GM21619 (cell line): ENCODE measurements around the gene FRMPD2.
"Not testable (repeated sequence)": the region's sequence is repeated elsewhere in the genome, so short reads cannot be mapped to it uniquely, and the experiment has no call there.

Experiments
- ATAC-seq: cut with Tn5 transposase; IDR thresholded peaks from one replicate; pipeline ENCODE4 v1.9.1; 2021; ENCODE audit not compliant: unreplicated experiment

The FRMPD2 gene

DNA sequence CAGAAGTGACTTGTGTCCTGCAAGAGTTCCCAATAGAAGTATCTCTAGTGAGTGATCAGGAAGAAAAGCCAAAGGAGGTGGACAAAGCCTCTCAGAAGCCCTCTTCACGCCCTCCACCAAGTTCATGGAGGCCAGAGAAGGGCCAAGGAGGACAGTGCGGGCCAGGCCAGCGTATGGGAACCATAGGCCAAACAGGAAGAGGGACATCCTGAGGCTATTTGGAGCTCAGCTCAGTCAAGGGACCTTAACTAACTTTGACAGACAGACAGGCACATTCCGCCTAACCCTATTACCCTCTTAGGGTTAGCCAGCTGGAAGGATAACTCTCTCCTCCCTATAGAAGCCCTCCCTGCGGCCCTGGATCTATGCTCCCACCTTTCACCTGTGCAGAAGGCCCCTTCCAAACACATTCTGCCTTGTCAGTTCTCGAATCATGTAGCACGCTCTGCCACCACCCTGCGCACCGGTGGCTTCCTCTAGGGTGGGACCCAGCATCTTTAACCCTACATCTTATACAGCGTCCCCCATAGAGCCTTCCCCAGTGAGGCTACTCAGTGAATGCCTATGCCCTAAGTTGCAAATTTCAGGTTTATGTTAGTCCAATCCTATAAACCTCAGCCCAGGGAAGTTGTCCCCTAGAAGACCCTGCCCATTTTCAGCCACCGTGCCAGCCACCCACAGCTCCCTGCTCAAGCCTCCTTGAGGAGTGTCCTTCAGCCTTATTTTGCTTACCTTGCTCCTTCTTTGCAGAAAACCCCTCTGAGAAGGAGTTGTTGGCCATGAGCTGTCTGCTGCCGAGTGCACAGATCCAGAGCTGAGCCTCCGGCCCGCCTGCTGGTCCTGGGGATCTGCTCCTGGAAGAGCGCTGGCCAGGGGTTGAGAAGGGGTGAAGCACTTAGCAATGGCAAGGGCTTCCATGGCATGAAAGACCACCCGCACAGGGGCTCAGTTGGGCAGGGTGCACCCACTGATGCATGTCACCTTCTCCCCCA, 36.9 kb downstream of the FRMPD2 start:
- ATAC-seq: no peak

DNA sequence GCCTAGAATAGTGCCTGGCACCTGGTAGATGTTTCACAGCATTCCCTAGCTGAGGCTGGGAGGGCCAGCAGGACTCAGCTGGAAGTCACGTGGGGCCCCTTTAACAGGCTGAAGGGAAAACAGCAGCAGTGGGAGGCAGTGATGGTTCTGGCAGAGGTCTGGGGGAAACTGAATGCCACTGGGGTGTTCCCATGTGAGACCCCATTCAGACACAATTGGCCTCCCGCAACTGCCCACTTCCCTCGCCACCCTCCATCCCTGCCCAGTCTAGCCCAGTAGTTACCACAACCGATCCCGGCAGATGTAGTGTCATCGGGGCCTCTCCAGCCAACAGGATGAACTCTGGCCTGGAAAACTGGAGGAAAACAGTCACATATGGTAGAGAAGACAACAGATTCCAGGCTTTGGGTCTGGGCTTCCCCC, 38.3 kb downstream of the FRMPD2 start:
- ATAC-seq: no peak

- ATAC-seq: no peak
Measured at GRCh38 chr10:48235501-48235900, 39.0 kb downstream of the FRMPD2 start.

GRCh38 chr10:48234787-48235186, 39.7 kb downstream of the FRMPD2 start:
- no peak for ATAC-seq

- ATAC-seq: no peak
Measured at GRCh38 chr10:48234295-48234694, 40.2 kb downstream of the FRMPD2 start.

GRCh38 chr10:48233559-48234005, 40.9 kb downstream of the FRMPD2 start:
- ATAC-seq: no peak

GRCh38 chr10:48232717-48233447, 41.6 kb downstream of the FRMPD2 start:
- no peak for ATAC-seq

- ATAC-seq: peak; percentile 79
Measured at GRCh38 chr10:48231699-48232315, 42.7 kb downstream of the FRMPD2 start.

GRCh38 chr10:48231178-48231577, 43.3 kb downstream of the FRMPD2 start:
- peak; percentile 30 for ATAC-seq

GRCh38 chr10:48227213-48227612, 47.3 kb downstream of the FRMPD2 start:
- ATAC-seq: no peak

- ATAC-seq: no peak
Measured at GRCh38 chr10:48224979-48225560, 49.4 kb downstream of the FRMPD2 start.

GRCh38 chr10:48224296-48224695, 50.2 kb downstream of the FRMPD2 start:
- no peak for ATAC-seq

GRCh38 chr10:48221814-48222213, 52.7 kb downstream of the FRMPD2 start:
- ATAC-seq: no peak

DNA sequence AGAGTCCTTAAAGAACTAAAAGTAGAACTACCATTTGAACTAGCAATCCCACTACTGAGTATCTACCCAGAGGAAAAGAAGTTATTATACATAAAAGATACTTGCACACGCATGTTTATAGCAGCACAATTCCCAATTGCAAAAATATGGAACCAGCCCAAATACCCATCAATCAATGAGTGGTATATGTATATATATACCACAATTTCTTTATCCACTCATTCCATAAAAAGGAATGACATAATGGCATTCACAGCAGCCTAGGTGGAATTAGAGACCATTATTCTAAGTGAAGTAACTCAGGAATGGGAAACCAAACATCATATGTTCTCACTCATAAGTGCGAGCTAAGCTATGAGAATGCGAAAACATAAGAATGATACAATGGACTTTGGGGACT, 53.5 kb downstream of the FRMPD2 start:
- not testable (repeated sequence) for ATAC-seq

GRCh38 chr10:48219194-48219593, 55.3 kb downstream of the FRMPD2 start:
- no peak for ATAC-seq

GRCh38 chr10:48216744-48217143, 57.8 kb downstream of the FRMPD2 start:
- ATAC-seq: no peak

- no peak for ATAC-seq
Measured at GRCh38 chr10:48216204-48216505, 58.3 kb downstream of the FRMPD2 start.

- no peak for ATAC-seq
Measured at GRCh38 chr10:48215486-48216203, 58.9 kb downstream of the FRMPD2 start.

DNA sequence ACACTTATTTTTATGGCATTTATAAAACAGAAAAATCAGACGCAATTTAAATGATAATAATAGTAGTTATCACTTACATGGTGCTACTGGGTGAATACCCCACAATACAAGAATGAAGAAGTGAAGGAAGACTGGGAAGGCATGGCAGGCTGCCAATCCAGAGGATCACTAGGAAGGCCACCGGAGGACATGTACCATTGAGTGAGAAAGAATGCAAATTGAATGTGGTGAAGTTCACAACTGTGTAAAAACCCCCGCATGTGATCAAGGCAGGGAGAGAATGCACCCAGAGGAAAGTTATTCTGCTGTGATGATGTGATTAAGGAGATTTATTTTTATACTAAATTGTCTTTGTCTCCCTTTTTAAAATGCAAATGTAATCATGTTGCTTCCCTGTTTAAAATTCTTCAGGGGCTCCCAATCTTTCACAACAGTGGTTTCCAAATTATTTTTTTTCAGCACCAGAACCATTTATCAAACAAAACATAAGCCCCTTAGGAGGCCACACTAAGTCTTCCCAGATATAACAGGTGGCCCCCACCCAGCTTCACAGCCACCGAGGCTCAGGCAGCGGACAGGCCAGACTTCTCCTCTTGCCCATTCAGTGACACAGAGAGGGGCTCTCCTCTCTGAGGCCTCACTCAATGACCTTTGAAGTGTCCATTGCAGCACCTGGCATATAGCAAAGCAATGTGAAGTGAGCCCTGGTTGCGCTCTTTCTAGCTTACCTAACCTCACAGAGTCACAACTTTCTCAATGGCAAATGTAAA, 59.6 kb downstream of the FRMPD2 start:
- ATAC-seq: no peak

DNA sequence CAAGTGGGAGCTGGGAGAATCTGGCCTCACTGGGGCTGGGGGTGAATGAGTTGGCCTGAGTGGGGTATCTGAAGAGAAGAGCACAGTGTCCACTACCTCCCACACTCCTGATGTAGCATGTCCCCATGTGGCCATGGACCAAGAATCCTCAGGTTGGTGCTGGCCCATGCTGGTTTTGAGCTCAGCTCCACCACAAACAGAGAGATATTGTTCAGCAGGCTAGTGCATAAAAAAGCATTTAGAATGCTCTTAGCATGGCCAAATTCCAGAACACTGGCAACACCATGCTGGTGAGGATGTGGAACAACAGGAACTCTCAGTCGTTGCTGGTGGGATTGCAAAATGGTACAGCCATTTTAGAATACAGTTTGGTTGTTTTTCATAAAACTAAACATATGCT, 61.4 kb downstream of the FRMPD2 start:
- no peak for ATAC-seq
